Measurements from ENCODE around the gene IFITM1. TPM values are rescaled to one million over a fixed set of nuclear protein-coding genes. Genes with fewer than 3 reads are reported as not detected.
"Not testable (repeated sequence)": the region's sequence is repeated elsewhere in the genome, so short reads cannot be mapped to it uniquely, and the experiment has no call there.

IFITM1 gene
- total and polyA plus RNA-seq, 3 experiments from 2014 or later: 70.7 to 2,153 (median 75.9) TPM

DNA sequence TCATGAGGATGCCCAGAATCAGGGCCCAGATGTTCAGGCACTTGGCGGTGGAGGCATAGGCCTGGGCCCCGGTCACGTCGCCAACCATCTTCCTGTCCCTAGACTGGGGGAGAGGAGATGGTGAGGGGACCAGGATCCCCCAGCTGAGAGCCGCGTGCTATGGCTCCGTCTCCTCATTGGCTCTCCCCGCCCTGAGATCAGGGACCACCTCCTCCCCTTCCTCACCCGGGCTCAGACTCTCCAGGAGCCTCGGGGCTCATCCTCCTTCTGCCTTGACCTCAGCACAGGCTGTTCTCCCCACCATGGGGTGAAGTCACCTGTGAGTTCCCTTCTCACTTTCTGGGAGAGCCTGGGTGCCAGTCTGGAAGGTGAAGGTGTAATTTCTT, 6.0 kb downstream of the IFITM1 start:
- CTCF ChIA-PET: interaction anchor here (1.2 kb wide), 1 partner anchor 10 kb away, joined by 3 read pairs; no protein-coding TSS in a partner anchor
- H3K27me3 Mint-ChIP-seq; H3K27me3 ChIP-seq (ENCODE audit: insufficient read depth, low read length, poor library complexity, severe bottlenecking); POLR2A ChIA-PET; H3K9me3 ChIP-seq (ENCODE audit: low read length); H3K36me3 ChIP-seq (ENCODE audit: insufficient read depth, low read length); DNase-seq; H3K27ac ChIP-seq (ENCODE audit: low read depth, low read length); H3K9me3 Mint-ChIP-seq: not testable (repeated sequence)
- peaks cover 29 to 48% (median 40%) of the 10 kb centered on the region in 3 donors for H3K4me1 Mint-ChIP-seq
- H3K4me3 ChIP-seq (ENCODE audit: low read length): peak overlapping the region; percentile 16
- H3K4me1 ChIP-seq (ENCODE audit: insufficient read depth, low read length): peaks cover 28% of the 10 kb centered on the region
- peak overlapping the region; percentile 82 to 94 (median 89) for H3K4me3 Mint-ChIP-seq
- H3K36me3 Mint-ChIP-seq: peaks cover 5 to 14% (median 9%) of the 10 kb centered on the region in 3 donors
- peak overlapping the region; percentile 84 to 98 (median 95) for H3K27ac Mint-ChIP-seq

DNA sequence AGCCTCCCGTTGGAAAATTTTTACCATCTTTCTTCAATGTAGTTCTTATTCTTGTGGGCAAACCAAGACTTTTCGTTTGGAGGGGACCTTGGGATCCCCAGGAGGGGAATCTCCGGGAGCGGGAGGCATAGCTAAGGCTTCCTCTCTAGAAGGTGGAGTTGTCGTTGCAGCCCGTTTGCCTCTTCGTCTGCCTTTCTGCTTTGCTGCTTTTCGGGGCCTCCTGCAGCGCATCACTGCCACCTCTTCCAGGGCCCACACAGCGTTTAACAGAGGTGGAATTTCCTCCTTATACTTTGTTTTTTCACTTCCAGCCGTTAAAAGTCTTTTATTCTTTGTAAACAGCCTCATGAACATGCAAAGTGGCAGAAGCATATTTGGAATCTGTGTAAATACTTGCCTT, 10.3 kb downstream of the IFITM1 start:
- Histone ChIP-seq H3K27me3 (ENCODE audit: insufficient read depth, low read length, poor library complexity, severe bottlenecking) (no peaks in the 10 kb centered on the region), H3K36me3 (ENCODE audit: insufficient read depth, low read length) (no peaks in the 10 kb centered on the region), H3K4me3 (ENCODE audit: low read length) (no peak overlapping the region), H3K27ac (ENCODE audit: low read depth, low read length) (peak overlapping the region; percentile 55), H3K4me1 (ENCODE audit: insufficient read depth, low read length) (peaks cover 38% of the 10 kb centered on the region), H3K9me3 (ENCODE audit: low read length) (no peaks in the 10 kb centered on the region)
- CTCF ChIA-PET: interaction anchor here (1.3 kb wide), 1 partner anchor 9 kb away, joined by 4 read pairs; no protein-coding TSS in a partner anchor
- DNase-seq: no peak
- POLR2A ChIA-PET: no interaction called here
- peak overlapping the region in 1 of 7 donors; percentile 43 for H3K4me3 Mint-ChIP-seq
- peak overlapping the region in 1 of 8 donors; percentile 79 for H3K27ac Mint-ChIP-seq
- H3K27me3 Mint-ChIP-seq: no peaks in the 10 kb centered on the region
- H3K9me3 Mint-ChIP-seq: no peaks in the 10 kb centered on the region
- peaks cover 43 to 63% (median 52%) of the 10 kb centered on the region in 3 donors for H3K4me1 Mint-ChIP-seq
- peaks cover 0 to 2% (median 0%) of the 10 kb centered on the region in 3 donors for H3K36me3 Mint-ChIP-seq

DNA sequence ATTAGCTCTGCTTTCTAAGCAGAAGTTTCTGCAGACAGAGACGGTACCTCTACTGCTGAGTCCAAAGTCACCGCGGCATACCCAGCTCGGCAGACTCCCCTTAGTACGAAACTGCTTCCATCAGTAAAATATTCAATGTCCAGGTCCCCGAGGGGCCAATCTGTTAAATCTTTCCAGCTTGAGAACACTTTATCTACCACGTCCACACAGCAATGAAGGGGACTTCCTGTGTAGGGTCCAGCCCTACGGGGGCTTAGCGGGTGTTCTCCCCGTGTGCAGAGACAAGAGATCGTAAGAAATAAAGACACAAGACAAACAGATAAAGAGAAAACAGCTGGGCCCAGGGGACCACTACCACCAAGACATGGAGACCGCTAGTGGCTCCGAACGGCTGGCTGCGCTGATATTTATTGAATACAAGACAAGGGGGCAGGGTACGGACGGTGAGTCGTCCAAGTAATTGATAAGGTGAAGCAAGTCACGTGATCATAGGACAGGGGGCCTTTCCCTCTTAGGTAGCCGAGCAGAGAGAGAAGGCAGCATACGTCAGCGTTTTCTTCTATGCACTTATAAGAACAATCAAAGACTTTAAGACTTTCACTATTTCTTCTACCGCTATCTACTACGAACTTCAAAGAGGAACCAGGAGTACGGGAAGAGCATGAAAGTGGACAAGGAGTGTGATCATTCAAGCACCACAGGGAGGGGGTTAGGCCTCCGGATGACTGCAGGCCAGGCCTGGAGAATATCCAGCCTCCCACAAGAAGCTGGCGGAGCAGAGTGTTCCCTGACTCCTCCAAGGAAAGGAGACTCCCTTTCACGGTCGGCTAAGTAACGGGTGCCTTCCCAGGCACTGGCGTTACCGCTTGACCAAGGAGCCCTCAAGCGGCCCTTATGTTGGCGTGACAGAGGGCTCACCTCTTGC, 11.0 kb downstream of the IFITM1 start:
- H3K4me1 ChIP-seq (ENCODE audit: insufficient read depth, low read length): peaks cover 40% of the 10 kb centered on the region
- POLR2A ChIA-PET; H3K27me3 Mint-ChIP-seq; H3K4me3 ChIP-seq (ENCODE audit: low read length); H3K27me3 ChIP-seq (ENCODE audit: insufficient read depth, low read length, poor library complexity, severe bottlenecking); DNase-seq; H3K9me3 ChIP-seq (ENCODE audit: low read length); H3K36me3 Mint-ChIP-seq; H3K9me3 Mint-ChIP-seq; H3K36me3 ChIP-seq (ENCODE audit: insufficient read depth, low read length): not testable (repeated sequence)
- Mint-ChIP-seq H3K27ac (peak overlapping the region; percentile 9 to 79 (median 59)), H3K4me1 (peaks cover 47 to 64% (median 54%) of the 10 kb centered on the region in 3 donors), H3K4me3 (peak overlapping the region in 3 of 7 donors; percentile 29 to 43 (median 32))
- H3K27ac ChIP-seq (ENCODE audit: low read depth, low read length): peak overlapping the region; percentile 55
- CTCF ChIA-PET: interaction anchor here (1.3 to 1.4 kb wide), 2 partner anchors 10 to 31 kb away, joined by 3 to 4 read pairs; no protein-coding TSS in a partner anchor

GRCh38 chr11:325796-326591, 12.2 kb downstream of the IFITM1 start:
- Histone ChIP-seq H3K4me3 (ENCODE audit: low read length) (peak overlapping the region; percentile 55), H3K36me3 (ENCODE audit: insufficient read depth, low read length) (no peaks in the 10 kb centered on the region), H3K27me3 (ENCODE audit: insufficient read depth, low read length, poor library complexity, severe bottlenecking) (no peaks in the 10 kb centered on the region), H3K4me1 (ENCODE audit: insufficient read depth, low read length) (peaks cover 51% of the 10 kb centered on the region), H3K9me3 (ENCODE audit: low read length) (no peaks in the 10 kb centered on the region), H3K27ac (ENCODE audit: low read depth, low read length) (peak overlapping the region; percentile 78)
- Mint-ChIP-seq H3K4me3 (peak overlapping the region in 6 of 7 donors; percentile 46 to 81 (median 69)), H3K27ac (peak overlapping the region; percentile 90 to 99 (median 95)), H3K36me3 (no peaks in the 10 kb centered on the region), H3K27me3 (no peaks in the 10 kb centered on the region), H3K4me1 (peaks cover 52 to 64% (median 55%) of the 10 kb centered on the region in 3 donors), H3K9me3 (no peaks in the 10 kb centered on the region)
- CTCF ChIA-PET: interaction anchor here (1.3 to 1.9 kb wide), 3 partner anchors 29 to 125 kb away, joined by 3 to 5 read pairs (median 3); no protein-coding TSS in a partner anchor
- DNase-seq: no peak
- POLR2A ChIA-PET: interaction anchor here (1.5 kb wide), 2 partner anchors 9 to 14 kb away, joined by 4 to 7 read pairs; no protein-coding TSS in a partner anchor

DNA sequence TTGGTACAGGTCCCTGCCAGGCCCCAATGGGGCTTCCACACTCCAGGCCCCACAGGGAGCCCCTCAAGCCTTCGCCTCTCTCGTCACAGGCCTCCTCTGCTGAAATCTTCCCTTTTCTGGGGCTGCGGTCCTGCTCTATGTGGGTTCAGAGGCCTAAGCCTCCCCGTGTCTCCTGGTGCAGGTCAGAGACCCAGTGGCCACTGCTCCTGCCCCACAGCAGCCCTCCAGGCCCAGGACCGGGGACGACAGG, 12.7 kb downstream of the IFITM1 start:
- H3K4me1 Mint-ChIP-seq: peaks cover 57 to 69% (median 59%) of the 10 kb centered on the region in 3 donors
- DNase-seq: no peak
- H3K9me3 Mint-ChIP-seq: no peaks in the 10 kb centered on the region
- H3K4me3 ChIP-seq (ENCODE audit: low read length): peak overlapping the region; percentile 55
- H3K27ac ChIP-seq (ENCODE audit: low read depth, low read length): peak overlapping the region; percentile 78
- H3K36me3 Mint-ChIP-seq: no peaks in the 10 kb centered on the region
- ChIA-PET POLR2A (interaction anchor here (1.5 kb wide), 2 partner anchors 10 to 14 kb away, joined by 4 to 7 read pairs; no protein-coding TSS in a partner anchor), CTCF (interaction anchor here (1.3 to 2.1 kb wide), 4 partner anchors 9 to 124 kb away, joined by 3 to 10 read pairs (median 6); no protein-coding TSS in a partner anchor)
- H3K27me3 ChIP-seq (ENCODE audit: insufficient read depth, low read length, poor library complexity, severe bottlenecking): no peaks in the 10 kb centered on the region
- peak overlapping the region in 6 of 7 donors; percentile 62 to 81 (median 74) for H3K4me3 Mint-ChIP-seq
- no peaks in the 10 kb centered on the region for H3K36me3 ChIP-seq (ENCODE audit: insufficient read depth, low read length)
- H3K9me3 ChIP-seq (ENCODE audit: low read length): no peaks in the 10 kb centered on the region
- H3K27me3 Mint-ChIP-seq: no peaks in the 10 kb centered on the region
- H3K4me1 ChIP-seq (ENCODE audit: insufficient read depth, low read length): peaks cover 56% of the 10 kb centered on the region
- peak overlapping the region; percentile 90 to 99 (median 95) for H3K27ac Mint-ChIP-seq

- H3K36me3 Mint-ChIP-seq: no peaks in the 10 kb centered on the region
- no peaks in the 10 kb centered on the region for H3K9me3 Mint-ChIP-seq
These were observed 13.2 kb downstream of the IFITM1 start for GRCh38 chr11:326842-327580.

DNA sequence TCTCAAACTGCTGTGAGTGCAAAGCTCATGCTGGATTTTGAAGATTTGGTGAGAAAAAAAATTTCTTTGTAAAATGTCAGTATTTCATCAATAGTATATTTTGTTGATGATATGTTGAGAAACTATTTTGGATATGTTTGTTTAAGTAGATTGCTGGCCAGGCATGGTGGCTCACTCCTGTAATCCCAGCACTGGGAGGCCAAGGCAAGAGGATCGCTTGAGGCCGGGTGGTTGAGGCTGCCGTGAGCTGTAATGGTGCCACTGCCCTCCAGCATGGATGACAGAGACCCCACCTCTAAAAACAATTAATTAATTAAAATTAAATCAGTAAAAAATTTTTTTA, 13.7 kb downstream of the IFITM1 start:
- Mint-ChIP-seq H3K4me1 (peaks cover 64 to 77% (median 64%) of the 10 kb centered on the region in 3 donors), H3K9me3 (no peaks in the 10 kb centered on the region), H3K4me3 (peak overlapping the region; percentile 27 to 81 (median 59)), H3K36me3 (no peaks in the 10 kb centered on the region), H3K27me3 (no peaks in the 10 kb centered on the region), H3K27ac (peak overlapping the region; percentile 90 to 99 (median 95))
- Histone ChIP-seq H3K4me3 (ENCODE audit: low read length) (peak overlapping the region; percentile 55), H3K9me3 (ENCODE audit: low read length) (no peaks in the 10 kb centered on the region), H3K27me3 (ENCODE audit: insufficient read depth, low read length, poor library complexity, severe bottlenecking) (no peaks in the 10 kb centered on the region), H3K36me3 (ENCODE audit: insufficient read depth, low read length) (no peaks in the 10 kb centered on the region), H3K4me1 (ENCODE audit: insufficient read depth, low read length) (peaks cover 61% of the 10 kb centered on the region), H3K27ac (ENCODE audit: low read depth, low read length) (peak overlapping the region; percentile 78)
- ChIA-PET CTCF (interaction anchor here (0.7 to 2.1 kb wide), 7 partner anchors 11 to 123 kb away, joined by 3 to 10 read pairs (median 3); no protein-coding TSS in a partner anchor), POLR2A (interaction anchor here (0.8 to 1.5 kb wide), 4 partner anchors 11 to 123 kb away, joined by 3 to 7 read pairs (median 4); partner anchors contain the start of genes PTDSS2 and SIGIRR)
- no peak for DNase-seq

More at GRCh38 chr11:326842-327580, 13.2 kb downstream of the IFITM1 start:
- Histone ChIP-seq H3K4me3 (ENCODE audit: low read length) (peak overlapping the region; percentile 55), H3K9me3 (ENCODE audit: low read length) (no peaks in the 10 kb centered on the region), H3K27ac (ENCODE audit: low read depth, low read length) (peak overlapping the region; percentile 78), H3K27me3 (ENCODE audit: insufficient read depth, low read length, poor library complexity, severe bottlenecking) (no peaks in the 10 kb centered on the region), H3K36me3 (ENCODE audit: insufficient read depth, low read length) (no peaks in the 10 kb centered on the region), H3K4me1 (ENCODE audit: insufficient read depth, low read length) (peaks cover 61% of the 10 kb centered on the region)
- Mint-ChIP-seq H3K4me1 (peaks cover 62 to 73% (median 64%) of the 10 kb centered on the region in 3 donors), H3K27ac (peak overlapping the region; percentile 90 to 99 (median 95)), H3K27me3 (no peaks in the 10 kb centered on the region), H3K4me3 (peak overlapping the region; percentile 27 to 81 (median 73))
- ChIA-PET CTCF (interaction anchor here (0.7 to 2.1 kb wide), 7 partner anchors 10 to 124 kb away, joined by 3 to 10 read pairs (median 3); no protein-coding TSS in a partner anchor), POLR2A (interaction anchor here (0.8 to 1.5 kb wide), 4 partner anchors 10 to 123 kb away, joined by 3 to 7 read pairs (median 4); partner anchors contain the start of genes PTDSS2 and SIGIRR)
- DNase-seq: peak; percentile 48 to 86 (median 77)
